Astrocyte (in vitro differentiated cells and primary cell): ENCODE results near the gene TAF6. TPM values are rescaled to one million over a fixed set of nuclear protein-coding genes. Genes with fewer than 3 reads are reported as not detected.

Experiments used
- DNase-seq: peaks from one replicate; pipeline ENCODE4 v3.0.0-alpha.2; 2010; ENCODE audit warnings: low read depth
- FAIRE-seq: peaks from 2 replicates; lab custom pipeline; 2011; peaks lifted over from hg19 to GRCh38; lab: Jason Lieb, UNC
- H2AFZ ChIP-seq: 2 replicates; pipeline ENCODE4 v1.6.0; 2012; ENCODE audit warnings: low read depth, low read length, inconsistent platforms
- H3K27ac ChIP-seq: 2 replicates; pipeline ENCODE4 v1.5.1; 2011; ENCODE audit warnings: low read depth, low read length, inconsistent platforms
- H3K27me3 ChIP-seq: 2 replicates; pipeline ENCODE4 v1.6.0; 2011; ENCODE audit warnings: low read length, inconsistent platforms; ENCODE audit not compliant: insufficient read depth
- H3K36me3 ChIP-seq: 2 replicates; pipeline ENCODE4 v1.5.1; 2011; ENCODE audit warnings: low read length, inconsistent platforms; ENCODE audit not compliant: insufficient read depth
- H3K4me1 ChIP-seq: 2 replicates; pipeline ENCODE4 v1.5.1; 2011; ENCODE audit warnings: low read length, inconsistent platforms; ENCODE audit not compliant: insufficient read depth
- H3K4me2 ChIP-seq: 2 replicates; pipeline ENCODE4 v1.6.0; 2012; ENCODE audit warnings: low read length, inconsistent platforms
- H3K4me3 ChIP-seq: 2 replicates; pipeline ENCODE4 v1.5.1; 2011; ENCODE audit warnings: low read depth, mild to moderate bottlenecking, low read length, inconsistent platforms; ENCODE audit not compliant: insufficient read depth
- H3K79me2 ChIP-seq: 2 replicates; pipeline ENCODE4 v1.6.0; 2012; ENCODE audit warnings: mild to moderate bottlenecking, low read length, inconsistent platforms; ENCODE audit not compliant: insufficient read depth
- H3K9ac ChIP-seq: 2 replicates; pipeline ENCODE4 v1.6.0; 2012; ENCODE audit warnings: mild to moderate bottlenecking, low read length, inconsistent platforms
- H3K9me3 ChIP-seq: 2 replicates; pipeline ENCODE4 v1.5.1; 2012; ENCODE audit warnings: low read depth, mild to moderate bottlenecking, low read length, inconsistent platforms; ENCODE audit not compliant: insufficient read depth
- H4K20me1 ChIP-seq: 2 replicates; pipeline ENCODE4 v1.6.0; 2012; ENCODE audit warnings: low read length, inconsistent platforms; ENCODE audit not compliant: insufficient read depth
- H3K27ac Mint-ChIP-seq: one replicate; pipeline ENCODE4 v1.8.0; 2021; ENCODE audit warnings: mild to moderate bottlenecking, mixed read lengths; ENCODE audit not compliant: unreplicated experiment
- H3K27me3 Mint-ChIP-seq: one replicate; pipeline ENCODE4 v1.8.0; 2021; ENCODE audit warnings: low read depth, mixed read lengths; ENCODE audit not compliant: unreplicated experiment
- H3K36me3 Mint-ChIP-seq: one replicate; pipeline ENCODE4 v1.8.0; 2021; ENCODE audit warnings: low read depth, mixed read lengths; ENCODE audit not compliant: unreplicated experiment
- H3K4me1 Mint-ChIP-seq: one replicate; pipeline ENCODE4 v1.8.0; 2021; ENCODE audit warnings: low read depth, mixed read lengths; ENCODE audit not compliant: unreplicated experiment
- H3K4me3 Mint-ChIP-seq: one replicate; pipeline ENCODE4 v1.8.0; 2021; ENCODE audit warnings: mild to moderate bottlenecking, moderate library complexity, mixed read lengths; ENCODE audit not compliant: unreplicated experiment
- H3K9me3 Mint-ChIP-seq: one replicate; pipeline ENCODE4 v1.8.0; 2021; ENCODE audit warnings: mild to moderate bottlenecking, mixed read lengths; ENCODE audit not compliant: unreplicated experiment
- CTCF ChIP-seq: IDR thresholded peaks from 2 replicates; pipeline ENCODE4 v1.5.1; 2011; ENCODE audit warnings: low read depth, mild to moderate bottlenecking, inconsistent platforms, low read length, moderate library complexity; ENCODE audit not compliant: insufficient read depth
- EZH2 ChIP-seq: IDR thresholded peaks from 2 replicates; pipeline ENCODE4 v1.6.1; 2012; ENCODE audit warnings: mild to moderate bottlenecking, low read length, inconsistent platforms; ENCODE audit not compliant: insufficient read depth
- total RNA-seq: library from RNA; stranded (reverse); gene quantifications from 2 replicates; pipeline ENCODE4 v1.2.1, GENCODE V29; 2021

Gene TAF6
- total RNA-seq, 1 donor from 2014 or later = 47.0 TPM

- H3K4me3 ChIP-seq = peak overlapping the region; percentile 3
- H3K9me3 ChIP-seq = peaks cover 55% of the 10 kb centered on the region
- H3K79me2 ChIP-seq = peaks cover 19% of the 10 kb centered on the region
- Mint-ChIP-seq H3K36me3 (peaks cover 52% of the 10 kb centered on the region), H3K4me3 (no peak overlapping the region), H3K4me1 (no peaks in the 10 kb centered on the region), H3K9me3 (peaks cover 41% of the 10 kb centered on the region), H3K27me3 (no peaks in the 10 kb centered on the region), H3K27ac (no peak overlapping the region)
- peaks cover 58% of the 10 kb centered on the region for H3K36me3 ChIP-seq
- no peaks in the 10 kb centered on the region for H3K27me3 ChIP-seq
- H2AFZ ChIP-seq = no peak overlapping the region
- FAIRE-seq (no peak), DNase-seq (no peak)
- H3K9ac ChIP-seq = no peak overlapping the region
- H3K4me2 ChIP-seq = no peak overlapping the region
- TF ChIP-seq CTCF (no peak), EZH2 (no peak)
- H4K20me1 ChIP-seq = peaks cover 18% of the 10 kb centered on the region
- H3K27ac ChIP-seq = no peak overlapping the region
- H3K4me1 ChIP-seq = no peaks in the 10 kb centered on the region
Measured at GRCh38 chr7:100069991-100070390, 49.2 kb downstream of the TAF6 start.

GRCh38 chr7:100066953-100067352, 52.2 kb downstream of the TAF6 start:
- Histone ChIP-seq H3K79me2 (peaks cover 17% of the 10 kb centered on the region), H3K27ac (no peak overlapping the region), H3K4me3 (no peak overlapping the region), H4K20me1 (peaks cover 11% of the 10 kb centered on the region), H3K9ac (no peak overlapping the region), H3K36me3 (peaks cover 44% of the 10 kb centered on the region), H3K4me1 (no peaks in the 10 kb centered on the region), H3K27me3 (no peaks in the 10 kb centered on the region), H3K4me2 (no peak overlapping the region), H3K9me3 (peaks cover 39% of the 10 kb centered on the region), H2AFZ (no peak overlapping the region)
- TF ChIP-seq CTCF = no peak
- TF ChIP-seq EZH2 = no peak
- peaks cover 49% of the 10 kb centered on the region for H3K36me3 Mint-ChIP-seq
- no peak for DNase-seq
- no peak overlapping the region for H3K4me3 Mint-ChIP-seq
- FAIRE-seq = no peak
- no peak overlapping the region for H3K27ac Mint-ChIP-seq
- H3K4me1 Mint-ChIP-seq = no peaks in the 10 kb centered on the region
- peaks cover 26% of the 10 kb centered on the region for H3K9me3 Mint-ChIP-seq
- H3K27me3 Mint-ChIP-seq = no peaks in the 10 kb centered on the region

- FAIRE-seq (no peak), DNase-seq (peak; percentile 64)
- Histone ChIP-seq H3K9me3 (peaks cover 26% of the 10 kb centered on the region), H3K9ac (no peak overlapping the region), H3K27me3 (no peaks in the 10 kb centered on the region), H3K36me3 (peaks cover 30% of the 10 kb centered on the region), H3K27ac (no peak overlapping the region), H3K4me2 (no peak overlapping the region), H4K20me1 (peaks cover 4% of the 10 kb centered on the region), H3K4me1 (no peaks in the 10 kb centered on the region), H3K4me3 (no peak overlapping the region), H2AFZ (no peak overlapping the region), H3K79me2 (peaks cover 8% of the 10 kb centered on the region)
- no peaks in the 10 kb centered on the region for H3K27me3 Mint-ChIP-seq
- H3K4me3 Mint-ChIP-seq = no peak overlapping the region
- H3K9me3 Mint-ChIP-seq = peaks cover 13% of the 10 kb centered on the region
- H3K36me3 Mint-ChIP-seq = peaks cover 45% of the 10 kb centered on the region
- peak overlapping the region; percentile 58 for H3K27ac Mint-ChIP-seq
- no peaks in the 10 kb centered on the region for H3K4me1 Mint-ChIP-seq
- no peak for TF ChIP-seq CTCF
- TF ChIP-seq EZH2 = no peak
Measured at GRCh38 chr7:100065452-100066186, 53.5 kb downstream of the TAF6 start.
